ENCODE results near the gene CGRRF1.

Gene CGRRF1

DNA sequence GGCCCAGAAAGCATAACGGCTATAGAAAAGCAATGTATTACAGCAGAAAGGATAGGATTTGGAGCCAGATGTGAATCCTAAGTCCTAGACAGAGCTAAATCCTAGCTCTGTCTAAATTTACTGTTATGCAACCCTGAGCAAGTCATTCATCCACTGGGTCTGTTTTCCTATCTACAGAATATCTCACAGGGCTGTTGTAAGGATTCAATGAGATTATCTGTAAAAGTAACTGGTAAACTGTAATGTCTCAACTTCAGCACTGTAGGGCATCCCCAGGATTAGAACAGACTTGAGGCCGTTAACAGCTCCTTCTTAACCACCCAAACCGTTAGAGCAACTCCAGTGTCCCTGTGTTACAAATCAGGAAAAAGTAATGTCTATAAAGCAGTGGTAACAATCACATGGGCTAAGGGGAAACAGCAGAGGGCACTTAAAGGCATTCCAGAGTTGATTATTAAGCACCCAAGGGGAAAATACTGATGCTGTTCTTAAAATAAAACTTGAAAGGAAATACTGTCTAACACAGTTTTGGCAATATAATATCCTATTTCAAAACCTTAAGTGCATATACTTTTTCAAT lies 31.0 kb upstream of the CGRRF1 start:
- Histone ChIP-seq H3K9ac (ENCODE audit: low read depth, low read length) (no peak overlapping the region), H3K27ac (ENCODE audit: low read depth, low read length) (no peak overlapping the region), H3K4me3 (ENCODE audit: low read depth, low read length) (no peak overlapping the region), H3K27me3 (ENCODE audit: control insufficient read depth, insufficient read depth, low read length) (no peaks in the 10 kb centered on the region), H3K9me3 (ENCODE audit: control insufficient read depth, insufficient read depth, low read length) (no peaks in the 10 kb centered on the region), H3K4me1 (ENCODE audit: control insufficient read depth, insufficient read depth, low read length) (no peaks in the 10 kb centered on the region), H3K36me3 (ENCODE audit: control insufficient read depth, insufficient read depth, low read length) (peaks cover 99% of the 10 kb centered on the region)

DNA sequence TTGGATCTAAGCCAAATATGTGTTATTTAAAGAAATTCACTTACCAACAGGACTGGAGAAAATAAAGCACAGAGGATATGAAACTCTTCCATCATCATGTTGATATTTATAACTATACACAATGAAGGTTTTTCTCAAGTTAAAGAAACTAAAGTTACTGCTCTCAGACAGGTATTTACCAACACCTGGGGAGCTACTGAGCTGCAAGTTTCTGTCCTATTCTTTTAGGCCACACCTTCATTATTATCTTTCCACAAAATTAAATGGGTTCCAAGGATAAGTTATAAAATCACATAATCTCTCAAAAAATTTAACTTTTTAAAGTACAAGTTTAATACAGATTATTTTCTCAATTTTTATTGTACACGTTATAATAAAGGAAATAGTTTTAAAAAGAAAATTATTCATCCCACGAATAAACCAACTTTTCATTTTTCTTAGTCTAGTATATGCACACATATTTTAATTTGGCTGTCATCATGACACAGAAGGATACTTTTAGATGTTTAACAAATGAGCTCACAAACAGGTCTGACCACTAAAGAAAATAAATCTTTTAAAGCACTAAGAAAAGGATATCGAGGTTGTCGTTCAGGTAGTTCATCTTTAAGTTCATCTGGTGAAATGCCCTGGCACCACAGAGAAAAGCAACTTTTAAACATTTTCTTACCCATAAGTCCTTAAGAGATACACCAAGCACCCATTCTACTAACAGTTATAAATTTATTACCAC lies 28.7 kb upstream of the CGRRF1 start:
- Histone ChIP-seq H3K4me1 (ENCODE audit: control insufficient read depth, insufficient read depth, low read length) (0 out of 2 replicates have a peak, but pooled peaks cover 4% of the 10 kb centered on the region), H3K27ac (ENCODE audit: low read depth, low read length) (no peak overlapping the region), H3K27me3 (ENCODE audit: control insufficient read depth, insufficient read depth, low read length) (no peaks in the 10 kb centered on the region), H3K9me3 (ENCODE audit: control insufficient read depth, insufficient read depth, low read length) (no peaks in the 10 kb centered on the region), H3K9ac (ENCODE audit: low read depth, low read length) (no peak overlapping the region), H3K36me3 (ENCODE audit: control insufficient read depth, insufficient read depth, low read length) (peaks cover 79% of the 10 kb centered on the region), H3K4me3 (ENCODE audit: low read depth, low read length) (no peak overlapping the region)

DNA sequence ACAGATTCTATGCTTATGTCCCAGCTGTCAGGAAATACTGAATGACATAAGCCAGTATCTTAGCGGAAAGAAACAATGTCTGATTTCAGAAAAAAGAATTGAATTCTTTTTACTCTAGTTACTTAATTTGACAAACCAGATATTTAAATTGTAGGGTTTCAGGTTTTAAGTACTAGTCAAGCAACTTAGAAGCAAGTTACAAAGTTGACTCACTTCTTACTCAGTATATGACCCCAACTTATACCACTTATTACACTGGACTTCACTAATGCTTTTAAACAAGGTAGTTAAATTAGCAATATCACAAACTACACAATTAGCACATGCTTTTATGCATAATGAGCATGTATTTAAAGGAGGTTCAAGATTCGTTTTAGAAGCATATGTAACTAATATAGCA lies 28.0 kb upstream of the CGRRF1 start:
- Histone ChIP-seq H3K36me3 (ENCODE audit: control insufficient read depth, insufficient read depth, low read length) (peaks cover 72% of the 10 kb centered on the region), H3K27ac (ENCODE audit: low read depth, low read length) (no peak overlapping the region)

DNA sequence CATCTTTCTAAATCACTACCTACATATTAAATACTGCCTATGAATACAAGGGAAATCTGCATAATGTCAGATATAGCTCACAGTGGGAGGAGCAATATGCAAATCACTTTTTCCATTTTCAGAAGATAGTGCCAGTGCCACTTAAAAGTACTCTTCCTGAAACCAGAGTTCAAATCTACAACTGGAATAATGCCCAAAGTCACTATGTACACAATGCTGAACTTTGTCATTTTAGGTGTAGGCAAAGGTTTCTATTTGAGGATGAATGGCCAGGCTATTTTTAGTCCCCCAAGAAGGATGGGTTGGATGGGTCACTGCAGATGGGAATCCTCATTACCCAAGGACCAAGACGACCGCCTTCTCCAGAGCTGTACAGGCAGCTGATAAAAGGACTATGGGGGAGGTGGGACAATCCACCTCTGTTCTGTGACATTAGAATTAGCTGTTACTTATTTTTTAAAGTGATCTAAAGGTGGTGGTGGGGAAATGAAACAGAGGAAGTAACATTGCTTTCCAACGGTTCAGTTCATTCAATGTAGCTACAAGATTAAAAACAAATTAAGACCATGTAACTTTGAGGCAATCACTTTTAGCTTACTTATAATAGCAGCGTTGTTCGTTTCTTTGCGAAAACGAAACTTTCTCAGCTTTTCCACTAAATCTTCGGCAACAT lies 26.5 kb upstream of the CGRRF1 start:
- Histone ChIP-seq H3K36me3 (ENCODE audit: control insufficient read depth, insufficient read depth, low read length) (peaks cover 57% of the 10 kb centered on the region), H3K27me3 (ENCODE audit: control insufficient read depth, insufficient read depth, low read length) (no peaks in the 10 kb centered on the region), H3K4me1 (ENCODE audit: control insufficient read depth, insufficient read depth, low read length) (peaks cover 17% of the 10 kb centered on the region), H3K9me3 (ENCODE audit: control insufficient read depth, insufficient read depth, low read length) (no peaks in the 10 kb centered on the region), H3K4me3 (ENCODE audit: low read depth, low read length) (no peak overlapping the region), H3K9ac (ENCODE audit: low read depth, low read length) (no peak overlapping the region), H3K27ac (ENCODE audit: low read depth, low read length) (no peak overlapping the region)

More for the DNA sequence above, 28.0 kb upstream of the CGRRF1 start:
- Histone ChIP-seq H3K9ac (ENCODE audit: low read depth, low read length) (no peak overlapping the region), H3K4me1 (ENCODE audit: control insufficient read depth, insufficient read depth, low read length) (peaks cover 9% of the 10 kb centered on the region), H3K27me3 (ENCODE audit: control insufficient read depth, insufficient read depth, low read length) (no peaks in the 10 kb centered on the region), H3K9me3 (ENCODE audit: control insufficient read depth, insufficient read depth, low read length) (no peaks in the 10 kb centered on the region), H3K4me3 (ENCODE audit: low read depth, low read length) (no peak overlapping the region)

DNA sequence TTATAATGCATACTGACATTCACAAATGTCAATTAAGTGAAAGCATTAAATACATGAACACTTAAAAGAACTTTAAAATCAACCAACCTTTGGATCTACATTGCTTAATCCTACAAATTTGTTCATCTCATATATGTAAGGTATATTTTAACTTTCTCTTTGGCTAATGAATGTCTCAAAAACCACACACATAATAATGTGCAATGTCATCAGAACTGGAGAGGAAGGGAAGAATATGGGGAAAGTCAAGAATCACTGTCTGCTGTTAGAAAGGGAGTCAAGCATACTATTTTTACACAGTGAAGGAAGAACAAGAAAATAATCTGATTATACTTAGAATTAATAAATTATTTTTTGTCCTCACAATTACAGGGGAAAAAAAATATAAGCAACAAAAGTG lies 25.9 kb upstream of the CGRRF1 start:
- Histone ChIP-seq H3K4me3 (ENCODE audit: low read depth, low read length) (no peak overlapping the region), H3K36me3 (ENCODE audit: control insufficient read depth, insufficient read depth, low read length) (peaks cover 51% of the 10 kb centered on the region), H3K9me3 (ENCODE audit: control insufficient read depth, insufficient read depth, low read length) (no peaks in the 10 kb centered on the region), H3K9ac (ENCODE audit: low read depth, low read length) (no peak overlapping the region), H3K4me1 (ENCODE audit: control insufficient read depth, insufficient read depth, low read length) (peaks cover 17% of the 10 kb centered on the region), H3K27ac (ENCODE audit: low read depth, low read length) (no peak overlapping the region), H3K27me3 (ENCODE audit: control insufficient read depth, insufficient read depth, low read length) (no peaks in the 10 kb centered on the region)

DNA sequence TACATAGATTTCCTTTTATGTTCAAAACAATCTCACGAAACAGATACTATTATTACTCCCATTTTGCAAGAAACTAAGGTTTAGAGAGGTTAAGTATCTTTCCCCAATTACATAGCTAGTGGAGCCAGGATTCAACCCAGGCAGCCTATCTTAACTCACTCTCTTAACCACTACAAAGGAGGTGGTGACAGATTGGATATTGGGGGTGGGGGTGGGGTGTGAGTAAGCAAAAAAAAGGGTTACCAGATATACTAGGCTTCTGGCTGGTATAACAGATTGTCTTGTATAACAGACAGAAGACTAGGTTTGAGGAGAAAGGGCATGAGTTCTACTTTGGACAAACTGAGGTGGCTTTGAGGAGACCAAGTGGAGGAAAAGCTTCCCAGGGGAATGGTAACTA lies 23.0 kb upstream of the CGRRF1 start:
- no peak overlapping the region for H3K4me3 ChIP-seq (ENCODE audit: low read depth, low read length)
- peaks cover 23% of the 10 kb centered on the region for H3K36me3 ChIP-seq (ENCODE audit: control insufficient read depth, insufficient read depth, low read length)
- no peak overlapping the region for H3K9ac ChIP-seq (ENCODE audit: low read depth, low read length)
- H3K9me3 ChIP-seq (ENCODE audit: control insufficient read depth, insufficient read depth, low read length): no peaks in the 10 kb centered on the region
- no peaks in the 10 kb centered on the region for H3K27me3 ChIP-seq (ENCODE audit: control insufficient read depth, insufficient read depth, low read length)
- H3K4me1 ChIP-seq (ENCODE audit: control insufficient read depth, insufficient read depth, low read length): peaks cover 22% of the 10 kb centered on the region
- H3K27ac ChIP-seq (ENCODE audit: low read depth, low read length): no peak overlapping the region

DNA sequence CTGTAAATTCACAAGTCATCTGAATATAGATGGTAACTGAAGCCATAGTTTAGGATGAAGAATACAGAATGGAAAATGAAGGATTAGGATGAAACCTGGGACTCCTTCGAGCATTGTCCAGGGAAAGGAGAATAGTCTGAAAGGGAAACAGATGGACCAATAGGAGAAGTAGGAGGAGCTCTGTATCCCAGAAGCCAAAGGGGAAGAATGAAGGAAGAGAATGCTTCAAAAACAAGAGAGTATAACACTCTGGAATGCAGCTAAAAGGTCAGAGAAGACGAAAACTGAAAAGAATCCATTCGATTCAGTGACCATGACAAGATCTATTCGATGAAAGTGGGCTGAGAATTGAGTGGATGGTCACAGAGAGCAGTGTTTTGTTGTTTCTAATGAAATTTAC lies 21.9 kb upstream of the CGRRF1 start:
- Histone ChIP-seq H3K9ac (ENCODE audit: low read depth, low read length) (peak overlapping the region; percentile 90), H3K9me3 (ENCODE audit: control insufficient read depth, insufficient read depth, low read length) (no peaks in the 10 kb centered on the region), H3K27ac (ENCODE audit: low read depth, low read length) (peak overlapping the region; percentile 97), H3K36me3 (ENCODE audit: control insufficient read depth, insufficient read depth, low read length) (peaks cover 12% of the 10 kb centered on the region), H3K4me1 (ENCODE audit: control insufficient read depth, insufficient read depth, low read length) (peaks cover 22% of the 10 kb centered on the region), H3K4me3 (ENCODE audit: low read depth, low read length) (peak overlapping the region; percentile 98), H3K27me3 (ENCODE audit: control insufficient read depth, insufficient read depth, low read length) (no peaks in the 10 kb centered on the region)

DNA sequence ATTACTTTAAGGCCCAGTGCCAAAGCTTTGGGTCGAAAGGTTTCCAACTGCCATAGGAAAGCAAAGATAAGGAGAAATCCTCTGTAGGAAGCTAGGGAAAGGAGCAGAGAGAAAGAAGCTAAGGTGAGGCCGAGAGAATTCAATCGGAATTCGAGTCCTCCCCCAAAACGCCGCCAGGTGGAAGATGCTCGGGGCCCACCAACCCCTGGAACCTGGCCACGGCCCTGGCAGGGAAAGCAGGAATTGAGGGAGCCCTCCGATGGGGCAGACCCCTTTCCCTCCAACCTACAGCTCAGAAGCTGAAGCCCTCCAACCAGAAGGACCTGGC lies 21.4 kb upstream of the CGRRF1 start:
- peaks cover 7% of the 10 kb centered on the region for H3K36me3 ChIP-seq (ENCODE audit: control insufficient read depth, insufficient read depth, low read length)
- peak overlapping the region; percentile 98 for H3K4me3 ChIP-seq (ENCODE audit: low read depth, low read length)
- H3K4me1 ChIP-seq (ENCODE audit: control insufficient read depth, insufficient read depth, low read length): peaks cover 22% of the 10 kb centered on the region
- H3K27ac ChIP-seq (ENCODE audit: low read depth, low read length): peak overlapping the region; percentile 97
- no peaks in the 10 kb centered on the region for H3K9me3 ChIP-seq (ENCODE audit: control insufficient read depth, insufficient read depth, low read length)
- H3K9ac ChIP-seq (ENCODE audit: low read depth, low read length): peak overlapping the region; percentile 90
- H3K27me3 ChIP-seq (ENCODE audit: control insufficient read depth, insufficient read depth, low read length): no peaks in the 10 kb centered on the region

DNA sequence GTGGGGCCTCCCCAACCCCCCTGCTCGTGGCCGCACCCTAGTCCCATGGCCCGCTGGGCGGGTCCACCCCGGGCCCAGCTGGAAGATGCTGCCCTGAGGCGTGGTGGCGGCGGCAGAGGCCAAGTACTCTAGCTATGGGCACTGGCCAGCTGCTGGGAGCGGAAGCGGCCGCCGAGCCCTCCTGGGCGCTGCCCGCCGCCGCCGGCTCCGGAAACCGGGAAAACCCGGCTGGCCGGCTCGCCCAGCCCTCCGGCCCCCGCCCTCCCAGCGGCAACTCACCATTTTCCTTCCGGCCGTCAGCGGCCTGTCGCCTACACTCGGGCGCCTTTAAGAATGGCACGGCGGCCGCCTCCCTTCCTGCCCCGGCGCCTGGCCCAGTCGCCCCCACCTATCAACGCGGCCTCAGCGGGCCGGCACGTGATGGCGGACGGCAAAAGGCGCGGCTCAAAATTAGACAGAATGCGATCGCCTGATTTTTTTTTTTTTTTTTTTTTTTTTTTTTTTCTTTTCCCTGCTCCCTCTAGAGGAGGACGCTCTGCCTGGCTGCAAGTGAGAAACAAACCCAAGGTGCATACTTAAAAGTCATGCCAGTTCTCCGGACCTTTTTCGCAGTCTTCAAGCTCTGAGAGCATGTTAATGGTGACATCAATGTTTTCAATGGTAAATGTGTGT lies 20.9 kb upstream of the CGRRF1 start, which contains the start of gene GMFB:
Gene GMFB (minus strand): TSS at position 335 of the 672 bp plus-strand sequence. CDS start 53 bp downstream, at position 282.
- peaks cover 2% of the 10 kb centered on the region; the same call in 1 of the 2 replicates for H3K36me3 ChIP-seq (ENCODE audit: control insufficient read depth, insufficient read depth, low read length)
- H3K27ac ChIP-seq (ENCODE audit: low read depth, low read length): peak within 1 kb of the TSS; percentile 97
- peak within 1 kb of the TSS; percentile 90 for H3K9ac ChIP-seq (ENCODE audit: low read depth, low read length)
- peaks cover 22% of the 10 kb centered on the region for H3K4me1 ChIP-seq (ENCODE audit: control insufficient read depth, insufficient read depth, low read length)
- H3K9me3 ChIP-seq (ENCODE audit: control insufficient read depth, insufficient read depth, low read length): no peaks in the 10 kb centered on the region
- peak within 1 kb of the TSS; percentile 98 for H3K4me3 ChIP-seq (ENCODE audit: low read depth, low read length)
- no peaks in the 10 kb centered on the region for H3K27me3 ChIP-seq (ENCODE audit: control insufficient read depth, insufficient read depth, low read length)

DNA sequence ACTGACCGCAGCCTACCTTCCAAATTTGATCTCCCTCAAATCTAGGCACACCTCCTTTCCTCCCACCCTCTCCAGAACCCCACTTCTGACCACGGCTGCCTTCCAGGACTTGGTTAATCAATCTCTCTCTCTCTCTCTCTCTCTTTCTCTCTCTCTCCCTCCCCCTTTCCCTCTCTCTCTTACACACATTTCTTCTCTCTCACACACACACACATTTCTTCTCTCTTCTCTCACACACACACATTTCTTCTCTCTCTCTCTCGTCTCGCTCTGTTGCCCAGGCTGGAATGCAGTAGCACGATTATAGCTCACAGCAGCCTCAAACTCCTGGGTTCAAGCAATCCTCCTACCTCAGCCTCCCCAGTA lies 20.4 kb upstream of the CGRRF1 start:
- Histone ChIP-seq H3K27me3 (ENCODE audit: control insufficient read depth, insufficient read depth, low read length) (no peaks in the 10 kb centered on the region), H3K4me1 (ENCODE audit: control insufficient read depth, insufficient read depth, low read length) (peaks cover 22% of the 10 kb centered on the region), H3K36me3 (ENCODE audit: control insufficient read depth, insufficient read depth, low read length) (no peaks in the 10 kb centered on the region), H3K4me3 (ENCODE audit: low read depth, low read length) (peak overlapping the region; percentile 98), H3K9ac (ENCODE audit: low read depth, low read length) (peak overlapping the region; percentile 69), H3K9me3 (ENCODE audit: control insufficient read depth, insufficient read depth, low read length) (no peaks in the 10 kb centered on the region), H3K27ac (ENCODE audit: low read depth, low read length) (peak overlapping the region; percentile 97)
